Smooth muscle cell (in vitro differentiated cells): ENCODE data around the gene MYL11. TPM values are rescaled to one million over a fixed set of nuclear protein-coding genes. Genes with fewer than 3 reads are reported as not detected.
A peak's percentile ranks its signal among the peaks of the same experiment; 100 is the strongest.

Experiments
- DNase-seq: peaks from one replicate; lab custom pipeline; 2025; ENCODE audit not compliant: unreplicated experiment; lab: John Stamatoyannopoulos, UW
- H2AFZ ChIP-seq: fragments of 200-600 bp; sonication (generic); 2 replicates; pipeline ENCODE4 v1.6.0; 2016; ENCODE audit warnings: antibody characterized with exemption, low read depth, mild to moderate bottlenecking
- H3F3A ChIP-seq: fragments of 200-600 bp; sonication (generic); 2 replicates; pipeline ENCODE4 v1.6.0; 2017; ENCODE audit warnings: antibody characterized with exemption, low read depth
- H3K27ac ChIP-seq: fragments of 200-600 bp; sonication (generic); 2 replicates; pipeline ENCODE4 v1.5.1; 2016; ENCODE audit warnings: low read depth, mild to moderate bottlenecking
- H3K27me3 ChIP-seq: fragments of 200-600 bp; sonication (generic); 2 replicates; pipeline ENCODE4 v1.6.1; 2016; ENCODE audit warnings: low read depth, mild to moderate bottlenecking
- H3K36me3 ChIP-seq: fragments of 200-600 bp; sonication (generic); 2 replicates; pipeline ENCODE4 v1.5.1; 2016; ENCODE audit warnings: low read depth
- H3K4me1 ChIP-seq: fragments of 200-600 bp; sonication (generic); 2 replicates; pipeline ENCODE4 v1.5.1; 2016; ENCODE audit warnings: low read depth
- H3K4me2 ChIP-seq: fragments of 200-600 bp; sonication (generic); 2 replicates; pipeline ENCODE4 v1.6.0; 2016; ENCODE audit warnings: mild to moderate bottlenecking
- H3K4me3 ChIP-seq: fragments of 200-600 bp; sonication (generic); 2 replicates; pipeline ENCODE4 v1.5.1; 2016; ENCODE audit warnings: mild to moderate bottlenecking
- H3K79me2 ChIP-seq: fragments of 200-600 bp; sonication (generic); 2 replicates; pipeline ENCODE4 v1.6.0; 2016; ENCODE audit warnings: low read depth, mild to moderate bottlenecking
- H3K9ac ChIP-seq: fragments of 200-600 bp; sonication (generic); 2 replicates; pipeline ENCODE4 v1.6.0; 2016; ENCODE audit warnings: low read depth
- H3K9me3 ChIP-seq: fragments of 200-600 bp; sonication (generic); replicated peaks from 2 replicates; pipeline ENCODE4 v1.5.1; 2016; ENCODE audit warnings: low read depth
- H4K20me1 ChIP-seq: fragments of 200-600 bp; sonication (generic); 2 replicates; pipeline ENCODE4 v1.6.0; 2016; ENCODE audit warnings: low read depth
- CTCF ChIP-seq: fragments of 200-600 bp; sonication (generic); IDR thresholded peaks from 2 replicates; pipeline ENCODE4 v1.5.1; 2017; ENCODE audit warnings: borderline replicate concordance, mild to moderate bottlenecking, antibody characterized with exemption; ENCODE audit not compliant: insufficient read depth, poor library complexity, severe bottlenecking
- WGBS: methylation state at CpG from one replicate; pipeline ENCODE4 v1.1.7; 2016; ENCODE audit warnings: low lambda C conversion rate; 5-methylcytosine and 5-hydroxymethylcytosine counted together
- polyA plus RNA-seq: library from polyadenylated mRNA; unstranded; fragments of >200 nt; fragmentation: Nextera tagmentation; extraction: Ambion mirVana; gene quantifications from 2 replicates; pipeline ENCODE4 v1.2.1, GENCODE V29; 2016
- small RNA-seq: library from RNA; depleted of rRNA; stranded (forward); fragments of <200 nt; gene quantifications from one replicate; pipeline ENCODE3, GENCODE V24; 2014
- total RNA-seq: library from RNA; depleted of rRNA; stranded (reverse); fragments of >200 nt; gene quantifications from 2 replicates; pipeline ENCODE4 v1.2.3, GENCODE V29; 2014

The MYL11 gene
- total and polyA plus RNA-seq, 2 experiments from 2014 or later: 3.6 TPM; not detected in 1

GRCh38 chr16:30417529-30418349, 43.1 kb downstream of the MYL11 start:
- H3K27ac ChIP-seq: no peak overlapping the region
- peaks cover 14% of the 10 kb centered on the region for H4K20me1 ChIP-seq
- H3K36me3 ChIP-seq: no peaks in the 10 kb centered on the region
- H3K9ac ChIP-seq: no peak overlapping the region
- peak; percentile 16 for TF ChIP-seq CTCF
- 3% methylated on average over 128 of the region's 140 CpGs for WGBS
- H3F3A ChIP-seq: peaks cover 17% of the 10 kb centered on the region
- H3K27me3 ChIP-seq: no peaks in the 10 kb centered on the region
- H2AFZ ChIP-seq: peak overlapping the region; percentile 18
- peak overlapping the region; percentile 64 for H3K4me3 ChIP-seq
- H3K4me2 ChIP-seq: peak overlapping the region; percentile 92
- no peaks in the 10 kb centered on the region for H3K9me3 ChIP-seq
- H3K79me2 ChIP-seq: no peaks in the 10 kb centered on the region
- H3K4me1 ChIP-seq: no peaks in the 10 kb centered on the region
- DNase-seq: peak; percentile 53

- no peak for DNase-seq
- Histone ChIP-seq H3K27me3 (no peaks in the 10 kb centered on the region), H3K27ac (no peak overlapping the region), H4K20me1 (peaks cover 11% of the 10 kb centered on the region), H3K9ac (no peak overlapping the region), H3K36me3 (no peaks in the 10 kb centered on the region), H3K79me2 (no peaks in the 10 kb centered on the region), H3K4me2 (peak overlapping the region; percentile 92), H3K4me1 (no peaks in the 10 kb centered on the region), H3F3A (peaks cover 17% of the 10 kb centered on the region), H3K4me3 (peak overlapping the region; percentile 64), H3K9me3 (no peaks in the 10 kb centered on the region), H2AFZ (no peak overlapping the region)
- no peak for TF ChIP-seq CTCF
- WGBS: 66% methylated on average over 31 of the region's 31 CpGs
Measured at GRCh38 chr16:30418350-30419181, 44.0 kb downstream of the MYL11 start.

- Histone ChIP-seq H3K4me2 (no peak overlapping the region), H3K9me3 (no peaks in the 10 kb centered on the region), H3K27ac (no peak overlapping the region), H3K4me1 (no peaks in the 10 kb centered on the region), H3K27me3 (no peaks in the 10 kb centered on the region), H3F3A (peaks cover 16% of the 10 kb centered on the region), H3K79me2 (no peaks in the 10 kb centered on the region), H3K4me3 (no peak overlapping the region), H3K9ac (no peak overlapping the region), H2AFZ (no peak overlapping the region), H4K20me1 (peaks cover 7% of the 10 kb centered on the region), H3K36me3 (no peaks in the 10 kb centered on the region)
- DNase-seq: no peak
- 93% methylated on average over 5 of the region's 5 CpGs for WGBS
- no peak for TF ChIP-seq CTCF
Measured at GRCh38 chr16:30421010-30421409, 46.4 kb downstream of the MYL11 start.

Small RNA genes lying within 50 kb of the gene (small RNA-seq; reads per million reads assigned to genes)
- 0.58 reads per million, percentile 20 among the genes with 10 or more reads in this experiment for gene RF00406

Other genes starting within 250 kb of the MYL11 start
- gene CORO1A, start 191.2 kb upstream of the MYL11 start, total RNA-seq: 4.3 and 5.1 TPM in 2 replicates
- gene CORO1A, start 191.2 kb upstream of the MYL11 start, polyA plus RNA-seq: 5.6 and 6.3 TPM in 2 replicates
- gene BOLA2B, start 181.1 kb upstream of the MYL11 start, total RNA-seq: 229 and 338 TPM in 2 replicates
- gene BOLA2B, start 181.1 kb upstream of the MYL11 start, polyA plus RNA-seq: 148 and 163 TPM in 2 replicates
- gene SLX1A, start 180.9 kb upstream of the MYL11 start, total RNA-seq: 3.7 and 55.1 TPM in 2 replicates
- gene SLX1A, start 180.9 kb upstream of the MYL11 start, polyA plus RNA-seq: 90.0 and 95.5 TPM in 2 replicates
- gene SULT1A3, start 175.5 kb upstream of the MYL11 start, total RNA-seq: 3.7 and 5.8 TPM in 2 replicates
- 8.2 and 16.3 TPM in 2 replicates for gene SULT1A3, start 175.5 kb upstream of the MYL11 start, polyA plus RNA-seq
- gene NPIPB13, start 126.3 kb upstream of the MYL11 start, total RNA-seq: 1.3 and 2.2 TPM in 2 replicates
- gene NPIPB13, start 126.3 kb upstream of the MYL11 start, polyA plus RNA-seq: 1.8 and 7.0 TPM in 2 replicates
- 30.3 and 33.3 TPM in 2 replicates for gene CD2BP2, start 19.5 kb upstream of the MYL11 start, total RNA-seq
- 42.0 and 43.5 TPM in 2 replicates for gene CD2BP2, start 19.5 kb upstream of the MYL11 start, polyA plus RNA-seq
- 12.7 and 17.7 TPM in 2 replicates for gene TBC1D10B, start 4.3 kb upstream of the MYL11 start, total RNA-seq
- gene TBC1D10B, start 4.3 kb upstream of the MYL11 start, polyA plus RNA-seq: 37.1 and 37.4 TPM in 2 replicates
- 0.27 TPM in 1 of 2 replicates, not detected in the other for gene SEPTIN1, start 7.8 kb downstream of the MYL11 start, total RNA-seq
- gene SEPTIN1, start 7.8 kb downstream of the MYL11 start, polyA plus RNA-seq: 2.8 and 3.7 TPM in 2 replicates
- gene ZNF48, start 20.6 kb downstream of the MYL11 start, total RNA-seq: 7.7 and 9.3 TPM in 2 replicates
- 8.0 and 10.3 TPM in 2 replicates for gene ZNF48, start 20.6 kb downstream of the MYL11 start, polyA plus RNA-seq
- gene ZNF771, start 32.8 kb downstream of the MYL11 start, total RNA-seq: 6.6 and 7.2 TPM in 2 replicates
- 14.5 and 20.9 TPM in 2 replicates for gene ZNF771, start 32.8 kb downstream of the MYL11 start, polyA plus RNA-seq
- gene DCTPP1, start 55.2 kb downstream of the MYL11 start, total RNA-seq: 18.4 and 18.6 TPM in 2 replicates
- gene DCTPP1, start 55.2 kb downstream of the MYL11 start, polyA plus RNA-seq: 34.8 and 37.8 TPM in 2 replicates
- gene SEPHS2, start 71.1 kb downstream of the MYL11 start, total RNA-seq: 9.2 and 12.1 TPM in 2 replicates
- gene SEPHS2, start 71.1 kb downstream of the MYL11 start, polyA plus RNA-seq: 26.4 and 30.5 TPM in 2 replicates
- not detected in 2 replicates for gene ITGAL, start 97.9 kb downstream of the MYL11 start, total RNA-seq
- not detected in 2 replicates for gene ITGAL, start 97.9 kb downstream of the MYL11 start, polyA plus RNA-seq
- gene ZNF768, start 151.8 kb downstream of the MYL11 start, total RNA-seq: 17.8 and 18.6 TPM in 2 replicates
- 15.4 and 17.5 TPM in 2 replicates for gene ZNF768, start 151.8 kb downstream of the MYL11 start, polyA plus RNA-seq
- 5.6 and 6.3 TPM in 2 replicates for gene ZNF747, start 160.1 kb downstream of the MYL11 start, total RNA-seq
- 5.7 and 6.9 TPM in 2 replicates for gene ZNF747, start 160.1 kb downstream of the MYL11 start, polyA plus RNA-seq
- gene ZNF764, start 183.6 kb downstream of the MYL11 start, total RNA-seq: 1.6 and 5.0 TPM in 2 replicates
- 4.0 and 6.5 TPM in 2 replicates for gene ZNF764, start 183.6 kb downstream of the MYL11 start, polyA plus RNA-seq
- 6.2 and 6.9 TPM in 2 replicates for gene ZNF688, start 196.9 kb downstream of the MYL11 start, total RNA-seq
- 16.4 and 16.8 TPM in 2 replicates for gene ZNF688, start 196.9 kb downstream of the MYL11 start, polyA plus RNA-seq
- 8.1 and 12.9 TPM in 2 replicates for gene ZNF785, start 210.9 kb downstream of the MYL11 start, total RNA-seq
- gene ZNF785, start 210.9 kb downstream of the MYL11 start, polyA plus RNA-seq: 3.8 and 6.8 TPM in 2 replicates
- 9.9 and 10.0 TPM in 2 replicates for gene ZNF689, start 235.6 kb downstream of the MYL11 start, total RNA-seq
- gene ZNF689, start 235.6 kb downstream of the MYL11 start, polyA plus RNA-seq: 8.2 and 10.6 TPM in 2 replicates